DMS53 treated with DMSO at 0.1 percent for 48 hours (cell line): ENCODE measurements around the gene CST5.
"Not testable (repeated sequence)": the region's sequence is repeated elsewhere in the genome, so short reads cannot be mapped to it uniquely, and the experiment has no call there.

Experiments used
- DNase-seq: peaks from one replicate; lab custom pipeline; 2025; ENCODE audit not compliant: unreplicated experiment; lab: John Stamatoyannopoulos, UW

The CST5 gene

GRCh38 chr20:23856736-23857135 is 22.8 kb downstream of the CST5 start:
- DNase-seq: no peak

GRCh38 chr20:23856226-23856625 is 23.3 kb downstream of the CST5 start:
- DNase-seq: no peak

- DNase-seq: no peak
These were observed 37.9 kb downstream of the CST5 start for GRCh38 chr20:23841693-23842092.

GRCh38 chr20:23835716-23836115 is 43.8 kb downstream of the CST5 start:
- DNase-seq: no peak

- no peak for DNase-seq
These were observed 46.6 kb downstream of the CST5 start for GRCh38 chr20:23832775-23833513.

- DNase-seq: not testable (repeated sequence)
These were observed 47.6 kb downstream of the CST5 start for GRCh38 chr20:23831961-23832360.

- no peak for DNase-seq
These were observed 53.0 kb downstream of the CST5 start, which contains the start of gene CST2 for GRCh38 chr20:23826541-23827021. CST2 (minus strand) TSS chr20:23826729; CDS start chr20:23826660, 69 bp downstream.
